ENCODE measurements around the gene MLF2. TPM values are rescaled to one million over a fixed set of nuclear protein-coding genes. Genes with fewer than 3 reads are reported as not detected.

Gene MLF2
- total and polyA plus RNA-seq, 10 of the 15 experiments (the other 5 are each of a cell fraction or from before 2014, with no cell fraction given), result 13.5 to 222 (median 130) TPM

DNA sequence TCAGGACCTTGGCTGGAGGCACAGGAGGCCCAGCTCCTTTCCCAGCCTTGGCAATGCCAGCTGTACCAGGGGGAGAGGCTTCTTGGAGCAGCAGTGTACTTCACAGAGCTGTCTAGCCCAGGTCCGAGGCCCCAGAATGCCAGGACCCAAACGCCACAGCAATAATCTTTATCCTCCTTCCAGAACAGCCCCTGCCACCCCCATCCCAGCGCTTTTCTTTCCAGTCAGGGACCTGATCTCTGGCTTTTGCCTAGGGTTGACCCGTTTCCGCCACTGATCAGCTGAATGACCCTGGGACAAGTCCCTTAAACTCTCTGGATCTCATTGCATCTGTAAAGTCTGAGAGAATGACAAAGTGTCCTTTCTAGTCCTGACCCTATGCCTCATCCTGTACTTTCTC is 24.4 kb upstream of the MLF2 start:
- no peak for TF ChIP-seq HCFC1 (IDR thresholded peaks at IDR 0.05; ENCODE audit: low read length)
- no peak for TF ChIP-seq BCLAF1 (IDR thresholded peaks at IDR 0.05)
- no peak for TF ChIP-seq ZNF274 (IDR thresholded peaks at IDR 0.05; ENCODE audit: insufficient read depth, insufficient read length)
- TF ChIP-seq EGR1 (IDR thresholded peaks at IDR 0.05; ENCODE audit: borderline replicate concordance in 1 of 2, low read depth in 2 of 2, low read length in 2 of 2), result no peak
- intact Hi-C loops (cut with micrococcal nuclease; ENCODE audit: unreplicated experiment), result loop anchor here (5.0 kb wide), 2 partner anchors 40 to 225 kb away; no protein-coding TSS in a partner anchor
- no peak for ATAC-seq
- H2AFZ ChIP-seq (ENCODE audit: control insufficient read depth, low read depth, low read length), result no peak overlapping the region
- H3K4me3 ChIP-seq, result no peak overlapping the region
- H3K4me2 ChIP-seq (ENCODE audit: control insufficient read depth, insufficient read depth), result no peak overlapping the region
- WGBS (ENCODE audit: insufficient coverage, insufficient replicate concordance, low lambda C conversion rate, missing lambda C conversion rate), result 78% methylated on average over 5 of the region's 5 CpGs
- no peak for DNase-seq (ENCODE audit: low read depth, low spot score)
- H3K4me1 ChIP-seq (ENCODE audit: control insufficient read depth, insufficient read depth, low read length), result peaks cover 39% of the 10 kb centered on the region
- ChIA-PET POLR2A (interaction anchor here (0.6 to 2.5 kb wide), 8 partner anchors 12 to 1054 kb away, joined by 3 to 9 read pairs (median 6); partner anchors contain the start of genes MLF2, PTMS and USP5), SMC1A (ENCODE audit: uncharacterized antibody, unreplicated experiment) (interaction anchor here (0.9 to 6.6 kb wide), 7 partner anchors 10 to 90 kb away, joined by 3 to 84 read pairs (median 4); partner anchors contain the start of genes COPS7A, MLF2 and PTMS), RAD21 (ENCODE audit: unreplicated experiment) (interaction anchor here (0.7 to 5.7 kb wide), 4 partner anchors 10 to 88 kb away, joined by 3 to 68 read pairs (median 3); partner anchors contain the start of genes MLF2, PTMS and ZNF384), CTCF (interaction anchor here (0.8 to 12.7 kb wide), 5 partner anchors 11 to 95 kb away, joined by 3 to 221 read pairs (median 13); partner anchors contain the start of genes MLF2 and PTMS)
- no peak overlapping the region for H3K27ac ChIP-seq (ENCODE audit: control insufficient read depth, insufficient read depth)
- no peaks in the 10 kb centered on the region for H3K9me3 ChIP-seq (replicated peaks; ENCODE audit: control insufficient read depth, insufficient read depth, low read length)
- no TSS peak for BruUV-seq (replicated peaks)
- no peaks in the 10 kb centered on the region for H3K36me3 ChIP-seq (ENCODE audit: control insufficient read depth in 2 of 2, insufficient read depth in 2 of 2, low read length in 1 of 2)
- no peak overlapping the region for H3K9ac ChIP-seq (ENCODE audit: control insufficient read depth, insufficient read depth, low read length)
- H4K20me1 ChIP-seq (ENCODE audit: control insufficient read depth, insufficient read depth), result no peaks in the 10 kb centered on the region
- no peak for FAIRE-seq
- in situ Hi-C loops (cut with MboI), result no loop called here
- H3K79me2 ChIP-seq (ENCODE audit: control insufficient read depth, insufficient read depth, low read length), result no peaks in the 10 kb centered on the region; the same call in 1 of the 2 replicates
- H3K27me3 ChIP-seq (replicated peaks in 1 of 2; ENCODE audit: control insufficient read depth in 2 of 2, insufficient read depth in 2 of 2, low read length in 1 of 2), result no peaks in the 10 kb centered on the region

All from GM12878 (cell line).